Heart right ventricle (tissue), 16 donors: Measurements from ENCODE around the gene DNAH8. TPM values are rescaled to one million over a fixed set of nuclear protein-coding genes. Genes with fewer than 3 reads are reported as not detected.

Experiments
- ATAC-seq, 8 donors: fragments of 200-7000 bp; cut with Tn5 transposase; one replicate each; pipeline ENCODE4 v1.9.1; 2020; ENCODE audit warnings: mild to moderate bottlenecking in 8 of 8, moderate library complexity in 8 of 8, moderate number of reproducible peaks in 1 of 8
- DNase-seq, 2 donors: peaks; one replicate each; pipeline ENCODE4 v3.0.0-alpha.2; 2020
- H3K27ac ChIP-seq, 10 donors: fragments of 200-600 bp; sonication (generic) in 2 of 10; one replicate each; pipeline versions ENCODE4 v1.5.0 to v1.8.0; 2020 to 2022; ENCODE audit warnings: mild to moderate bottlenecking in 3 of 10
- H3K27me3 ChIP-seq, 7 donors: fragments of 200-600 bp; one replicate each; pipeline ENCODE4 v1.8.0; 2021 to 2022; ENCODE audit warnings: mild to moderate bottlenecking in 2 of 7
- H3K36me3 ChIP-seq, 9 donors: fragments of 200-600 bp; sonication (generic) in 1 of 9; one replicate each; pipeline versions ENCODE4 v1.5.0 to v1.8.0; 2020 to 2022; ENCODE audit warnings: mild to moderate bottlenecking in 2 of 9
- H3K4me1 ChIP-seq, 9 donors: fragments of 200-600 bp; sonication (generic) in 1 of 9; one replicate each; pipeline versions ENCODE4 v1.5.0 to v1.8.0; 2020 to 2022; ENCODE audit warnings: mild to moderate bottlenecking in 4 of 9
- H3K4me3 ChIP-seq, 10 donors: fragments of 200-600 bp; sonication (generic) in 2 of 10; one replicate each; pipeline versions ENCODE4 v1.5.0 to v1.8.0; 2020 to 2022; ENCODE audit warnings: mild to moderate bottlenecking in 7 of 10, moderate library complexity in 2 of 10
- H3K9me3 ChIP-seq, 11 donors: fragments of 200-600 bp in 10 of 11; sonication (generic) in 2 of 11; one replicate each; pipeline versions ENCODE4 v1.5.0 to v1.8.0; 2013 to 2022; ENCODE audit warnings: mild to moderate bottlenecking in 2 of 11, control low read depth in 1 of 11, moderate library complexity in 1 of 11
- WGBS, 2 donors: extraction: QIAGEN DNeasy Blood & Tissue Kit; methylation state at CpG; one replicate each; pipeline ENCODE4 v1.1.7; 2013; ENCODE audit warnings: inconsistent platforms in 1 of 2; 5-methylcytosine and 5-hydroxymethylcytosine counted together
- intact Hi-C, 10 donors: fragments of 100-400 bp; cut with DNase I; formaldehyde crosslinking; loops; one replicate each; pipeline versions ENCODE4 v1.11.1 to v1.14.2; 2022
- polyA plus RNA-seq, 2 donors: library from polyadenylated mRNA; stranded (reverse); fragments of 200-250 nt; gene quantifications; one replicate each; pipeline ENCODE4 v1.2.3, GENCODE V29; 2013
- total RNA-seq, 10 donors: library from RNA; stranded (reverse); fragmentation: NEBNext Ultra II Directional in 3 of 10; extraction: Animal tissue kit (Norgen Biotek cat#: 25700) in 3 of 10; gene quantifications; one replicate each; pipeline versions ENCODE4 v1.2.1 to v1.2.4, GENCODE V29; 2021 to 2023
- TF ChIP-seq, protein P1 (sequence below), 9 donors: fragments of 200-600 bp; sonication (generic) in 2 of 9; IDR thresholded peaks; one replicate each; pipeline versions ENCODE4 v1.5.0 to v1.8.0; 2021 to 2022; ENCODE audit warnings: antibody characterized with exemption in 9 of 9, mild to moderate bottlenecking in 5 of 9, moderate library complexity in 1 of 9
- donor health status: Arrhythmogenic right ventricular cardiomyopathy.
- donor health status: ischemic (EF 13 %, LVEDD 7.1; RV severe dilation, severe dysfunction).
- donor health status: healthy with polysubstance abuse.
- donor health status: DM: no; HTN: yes; CAD: no.
- donor health status: DM: no; HTN: no; CAD: no.
- donor health status: ischemic (EF 25% LVEDD 6.9; RV normal size, moderate dysfunction).
- donor health status: ischemic (EF 25% LVEDD 5.7; RV mildly dilated, moderate dysfunction).
- donor health status: healthy.
- donor health status: DM: yes; HTN: yes; CAD: no.
- donor health status: Ischemic cardiomyopathy.
- donor health status: ischemic (EF 35%, LVEDD 5.7; RV mildly dilated, moderate dysfunction).
- donor health status: nonischemic (EF 11% LVEDD 7.7; RV severe dilation, severe dysfunction).
- donor health status: DM: yes; HTN: yes; CAD: no.
- donor health status: PGD.
- donor health status: ischemic (EF 29% LVEDD 5.4; RV normal size, mild dysfunction).
- donor health status: nonischemic (EF 23%, LVEDD 6.1; RV moderate dilation, normal function).

The DNAH8 gene
- total and polyA plus RNA-seq, 12 donors, result 0.02 to 0.09 (median 0.03) TPM; not detected in 8

DNA sequence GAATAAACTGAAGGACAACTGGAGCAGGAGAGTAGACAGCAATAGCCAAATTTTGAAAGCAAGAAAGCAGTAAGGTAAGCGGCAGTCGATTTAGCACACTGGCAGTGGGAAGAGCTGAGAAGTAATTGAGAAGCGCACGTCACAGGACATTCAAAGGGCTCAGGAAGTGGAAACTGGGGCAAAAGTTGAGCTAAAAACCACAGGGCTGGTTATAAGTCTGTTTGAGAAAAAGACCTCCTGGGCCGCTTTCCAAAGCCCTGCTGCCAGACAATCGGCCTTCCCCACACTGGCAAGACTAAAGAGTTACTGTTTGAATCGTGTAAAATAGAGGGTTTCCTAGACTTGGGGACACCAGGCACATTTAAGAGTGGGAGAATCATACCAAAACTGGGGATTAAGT lies 161.4 kb downstream of the DNAH8 start:
- intact Hi-C loops, result no loop called here
- Histone ChIP-seq H3K27me3 (peaks cover 0 to 15% (median 4%) of the 10 kb centered on the region in 7 donors), H3K4me3 (no peak overlapping the region), H3K36me3 (no peaks in the 10 kb centered on the region), H3K9me3 (peaks cover 0 to 20% (median 6%) of the 10 kb centered on the region in 11 donors), H3K27ac (no peak overlapping the region), H3K4me1 (peaks cover 0 to 13% (median 0%) of the 10 kb centered on the region in 9 donors)
- 71 to 76% methylated on average over 7 of the region's 7 CpGs for WGBS, 2 donors
- DNase-seq (no peak), ATAC-seq (peak in 1 of 8 donors; percentile 46)
- TF ChIP-seq, protein P1, sequence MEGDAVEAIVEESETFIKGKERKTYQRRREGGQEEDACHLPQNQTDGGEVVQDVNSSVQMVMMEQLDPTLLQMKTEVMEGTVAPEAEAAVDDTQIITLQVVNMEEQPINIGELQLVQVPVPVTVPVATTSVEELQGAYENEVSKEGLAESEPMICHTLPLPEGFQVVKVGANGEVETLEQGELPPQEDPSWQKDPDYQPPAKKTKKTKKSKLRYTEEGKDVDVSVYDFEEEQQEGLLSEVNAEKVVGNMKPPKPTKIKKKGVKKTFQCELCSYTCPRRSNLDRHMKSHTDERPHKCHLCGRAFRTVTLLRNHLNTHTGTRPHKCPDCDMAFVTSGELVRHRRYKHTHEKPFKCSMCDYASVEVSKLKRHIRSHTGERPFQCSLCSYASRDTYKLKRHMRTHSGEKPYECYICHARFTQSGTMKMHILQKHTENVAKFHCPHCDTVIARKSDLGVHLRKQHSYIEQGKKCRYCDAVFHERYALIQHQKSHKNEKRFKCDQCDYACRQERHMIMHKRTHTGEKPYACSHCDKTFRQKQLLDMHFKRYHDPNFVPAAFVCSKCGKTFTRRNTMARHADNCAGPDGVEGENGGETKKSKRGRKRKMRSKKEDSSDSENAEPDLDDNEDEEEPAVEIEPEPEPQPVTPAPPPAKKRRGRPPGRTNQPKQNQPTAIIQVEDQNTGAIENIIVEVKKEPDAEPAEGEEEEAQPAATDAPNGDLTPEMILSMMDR (IDR thresholded peaks at IDR 0.05), result no peak

DNA sequence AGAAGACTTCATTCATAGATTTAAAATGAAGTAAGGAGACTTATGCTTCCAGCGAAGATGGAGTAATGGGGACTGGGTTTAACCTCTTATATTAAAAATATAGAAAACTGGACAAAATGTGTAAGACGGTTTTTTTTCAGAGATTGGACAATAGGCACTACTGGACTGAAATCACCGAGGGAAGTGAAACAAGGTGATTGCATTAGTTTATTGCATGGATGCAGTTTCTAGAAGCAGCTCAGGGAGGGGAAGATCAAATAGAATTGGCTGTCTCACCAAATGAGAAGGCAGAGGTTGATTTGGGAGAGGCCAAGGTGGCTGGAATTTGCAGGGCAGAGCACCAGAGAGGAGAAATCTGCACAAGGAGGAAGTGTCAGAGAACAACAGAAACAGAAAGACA lies 162.6 kb downstream of the DNAH8 start:
- Histone ChIP-seq H3K36me3 (no peaks in the 10 kb centered on the region), H3K27me3 (peaks cover 0 to 13% (median 2%) of the 10 kb centered on the region in 7 donors), H3K27ac (no peak overlapping the region), H3K9me3 (peaks cover 0 to 20% (median 6%) of the 10 kb centered on the region in 11 donors), H3K4me1 (peaks cover 0 to 13% (median 0%) of the 10 kb centered on the region in 9 donors), H3K4me3 (no peak overlapping the region)
- 40 to 87% methylated on average over 2 to 3 of the region's 3 CpGs for WGBS, 2 donors
- TF ChIP-seq, protein P1 (IDR thresholded peaks at IDR 0.05), result no peak
- intact Hi-C loops, result no loop called here
- no peak for DNase-seq
- ATAC-seq, result no peak

DNA sequence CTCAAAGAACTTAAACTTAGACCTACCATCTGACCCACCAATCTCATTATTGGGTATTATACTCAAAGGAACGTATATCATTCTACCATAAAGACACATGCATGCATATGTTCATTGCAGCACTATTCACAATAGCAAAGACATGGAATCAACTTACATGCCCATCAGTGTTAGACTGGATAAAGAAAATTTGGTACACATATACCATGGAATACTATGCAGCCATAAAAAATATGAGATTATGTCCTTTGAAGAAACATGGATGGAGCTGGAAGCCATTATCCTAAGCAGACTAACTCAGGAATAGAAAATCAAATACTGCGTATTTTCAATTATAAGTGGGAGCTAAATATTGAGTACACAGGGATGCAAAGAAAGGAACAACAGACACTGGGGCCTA lies 167.0 kb downstream of the DNAH8 start:
- no peak overlapping the region for H3K4me3 ChIP-seq
- DNase-seq (no peak), ATAC-seq (no peak)
- peaks cover 0 to 20% (median 6%) of the 10 kb centered on the region in 11 donors for H3K9me3 ChIP-seq
- peaks cover 0 to 2% (median 0%) of the 10 kb centered on the region in 9 donors for H3K4me1 ChIP-seq
- 93 to 97% methylated on average over 2 of the region's 2 CpGs for WGBS, 2 donors
- intact Hi-C loops, result no loop called here
- H3K36me3 ChIP-seq, result no peaks in the 10 kb centered on the region
- H3K27me3 ChIP-seq, result peaks cover 0 to 12% (median 5%) of the 10 kb centered on the region in 7 donors
- H3K27ac ChIP-seq, result no peak overlapping the region
- TF ChIP-seq, protein P1 (IDR thresholded peaks at IDR 0.05), result no peak

DNA sequence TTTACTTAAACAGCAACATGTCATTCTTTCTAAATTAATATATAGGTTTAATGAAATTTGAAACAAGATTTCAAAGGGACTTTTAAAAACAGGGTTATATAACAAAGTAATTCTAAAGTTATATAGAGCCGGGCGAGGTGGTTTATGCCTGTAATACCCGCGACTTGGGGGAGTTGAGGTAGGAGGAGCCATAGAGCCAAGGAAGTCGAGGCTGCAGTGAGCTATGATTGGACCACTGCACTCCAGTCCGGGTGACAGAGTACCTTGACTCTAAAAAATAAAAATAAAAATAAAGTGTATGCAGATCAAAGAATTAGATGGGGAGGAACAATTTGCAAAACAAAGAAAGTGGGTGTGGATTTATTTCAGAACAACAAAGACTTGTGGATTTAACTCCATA lies 182.4 kb downstream of the DNAH8 start:
- no peaks in the 10 kb centered on the region for H3K9me3 ChIP-seq
- peaks cover 0 to 44% (median 11%) of the 10 kb centered on the region in 7 donors for H3K27me3 ChIP-seq
- 80 to 84% methylated on average over 6 of the region's 6 CpGs for WGBS, 2 donors
- no peak overlapping the region for H3K4me3 ChIP-seq
- intact Hi-C loops, result no loop called here
- H3K4me1 ChIP-seq, result no peaks in the 10 kb centered on the region
- TF ChIP-seq, protein P1 (IDR thresholded peaks at IDR 0.05), result no peak
- DNase-seq (no peak), ATAC-seq (no peak)
- no peak overlapping the region for H3K27ac ChIP-seq
- H3K36me3 ChIP-seq, result no peaks in the 10 kb centered on the region
